ENCODE results near the gene ANGPTL7.

ANGPTL7 gene

GRCh38 chr1:11198851-11199594 is 9.9 kb downstream of the ANGPTL7 start:
- no peak for DNase-seq (ENCODE audit: low read depth in 2 of 3, low spot score in 1 of 3)

- no peak for DNase-seq (ENCODE audit: low read depth in 2 of 3, low spot score in 1 of 3)
Observed at GRCh38 chr1:11204396-11205190, 15.4 kb downstream of the ANGPTL7 start.

GRCh38 chr1:11207898-11208611 is 18.9 kb downstream of the ANGPTL7 start:
- DNase-seq (ENCODE audit: low read depth in 2 of 3, low spot score in 1 of 3) = no peak

- no peak for DNase-seq (ENCODE audit: low read depth in 2 of 3, low spot score in 1 of 3)
Observed at GRCh38 chr1:11211461-11211860, 22.3 kb downstream of the ANGPTL7 start.

GRCh38 chr1:11211925-11212587 is 22.9 kb downstream of the ANGPTL7 start:
- no peak for DNase-seq (ENCODE audit: low read depth in 2 of 3, low spot score in 1 of 3)

GRCh38 chr1:11214698-11215380 is 25.7 kb downstream of the ANGPTL7 start:
- DNase-seq (ENCODE audit: low read depth in 2 of 3, low spot score in 1 of 3) = no peak

- DNase-seq (ENCODE audit: low read depth in 2 of 3, low spot score in 1 of 3) = no peak
Observed at GRCh38 chr1:11215381-11216005, 26.3 kb downstream of the ANGPTL7 start.

- DNase-seq (ENCODE audit: low read depth in 2 of 3, low spot score in 1 of 3) = no peak
Observed at GRCh38 chr1:11216074-11216473, 26.9 kb downstream of the ANGPTL7 start.

- no peak for DNase-seq (ENCODE audit: low read depth in 2 of 3, low spot score in 1 of 3)
Observed at GRCh38 chr1:11227106-11228077, 38.2 kb downstream of the ANGPTL7 start.

GRCh38 chr1:11229203-11229602 is 40.0 kb downstream of the ANGPTL7 start:
- no peak for DNase-seq (ENCODE audit: low read depth in 2 of 3, low spot score in 1 of 3)

- no peak for DNase-seq (ENCODE audit: low read depth in 2 of 3, low spot score in 1 of 3)
Observed at GRCh38 chr1:11233208-11233607, 44.1 kb downstream of the ANGPTL7 start.

- no peak for DNase-seq (ENCODE audit: low read depth in 2 of 3, low spot score in 1 of 3)
Observed at GRCh38 chr1:11237356-11237755, 48.2 kb downstream of the ANGPTL7 start.

GRCh38 chr1:11238311-11238710 is 49.2 kb downstream of the ANGPTL7 start:
- no peak for DNase-seq (ENCODE audit: low read depth in 2 of 3, low spot score in 1 of 3)

- DNase-seq (ENCODE audit: low read depth in 2 of 3, low spot score in 1 of 3) = no peak
Observed at GRCh38 chr1:11245248-11245647, 56.1 kb downstream of the ANGPTL7 start.
